Erythroblast (primary cell): ENCODE results near the gene RORC.

ENCODE experiments used
- GATA1 ChIP-seq: IDR thresholded peaks from 2 replicates; pipeline ENCODE4 v1.6.1; 2011; ENCODE audit warnings: low read depth, mild to moderate bottlenecking, control low read depth, low read length, moderate library complexity
- POLR2A ChIP-seq: IDR thresholded peaks from 2 replicates; pipeline ENCODE4 v1.6.1; 2011; ENCODE audit warnings: mild to moderate bottlenecking, low read length

DNA sequence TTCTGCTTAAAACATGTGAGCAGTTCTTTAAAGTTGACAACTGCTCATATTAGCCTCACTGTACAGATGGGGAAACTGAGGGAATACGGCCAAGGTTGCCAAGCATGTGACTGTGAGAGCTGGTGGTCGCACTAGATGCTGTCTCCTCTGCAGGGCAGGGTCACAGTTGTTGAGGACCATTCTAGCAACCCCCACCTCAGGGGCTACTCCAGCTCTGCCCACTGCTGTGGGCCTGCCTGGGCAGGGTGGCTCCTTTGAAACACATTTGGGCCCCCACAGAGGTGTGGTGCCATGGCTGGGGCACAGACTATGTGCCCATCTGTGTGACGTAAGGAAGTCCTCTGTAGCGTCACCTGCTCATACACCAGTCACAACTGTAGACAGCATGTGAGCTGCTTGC lies 21.1 kb upstream of the RORC start:
- TF ChIP-seq POLR2A (no peak), GATA1 (no peak)
